Naive thymus-derived CD4-positive, alpha-beta T cell (primary cell): ENCODE results near the gene SLC25A15. TPM values are rescaled to one million over a fixed set of nuclear protein-coding genes. Genes with fewer than 3 reads are reported as not detected.

Source experiments
- ATAC-seq: fragments of 150-1000 bp; cut with Tn5 transposase; 2 replicates; pipeline ENCODE4 v1.10.0; 2021; ENCODE audit warnings: mild to moderate bottlenecking, moderate library complexity
- CTCF ChIA-PET: fragments of 350-600 bp; sonication (Branson Sonifier 250); formaldehyde crosslinking; loops from one replicate; lab custom pipeline; 2021; ENCODE audit warnings: antibody characterized with exemption; lab: Charles Lee
- POLR2A ChIA-PET: fragments of 350-600 bp; sonication (Branson Sonifier 250); formaldehyde crosslinking; loops from one replicate; lab custom pipeline; 2021; ENCODE audit warnings: antibody characterized with exemption, inconsistent platforms; lab: Charles Lee
- DNase-seq, 9 donors: peaks; one replicate each; pipeline versions ENCODE4 v3.0.0 to v3.0.0-alpha.2; 2020 to 2022; ENCODE audit warnings: mixed read lengths in 1 of 9
- H3K27ac ChIP-seq: one replicate; pipeline ENCODE4 v1.7.0; 2013; ENCODE audit warnings: mild to moderate bottlenecking, low read depth, low read length, moderate library complexity
- H3K27me3 ChIP-seq, 2 donors: one replicate each; pipeline ENCODE4 v1.7.0; 2013; ENCODE audit warnings: low read length in 2 of 2, mild to moderate bottlenecking in 2 of 2, moderate library complexity in 2 of 2; ENCODE audit not compliant: control insufficient read depth in 2 of 2, insufficient read depth in 2 of 2
- H3K36me3 ChIP-seq, 3 experiments: 1 replicate in 2 of 3; 2 replicates in 1 of 3; pipeline ENCODE4 v1.7.0; 2013; ENCODE audit warnings: low read length in 3 of 3, mild to moderate bottlenecking in 3 of 3, moderate library complexity in 1 of 3; ENCODE audit not compliant: insufficient read depth in 3 of 3, control insufficient read depth in 2 of 3
- H3K4me1 ChIP-seq, 2 donors: one replicate each; pipeline ENCODE4 v1.7.0; 2013; ENCODE audit warnings: low read length in 2 of 2, mild to moderate bottlenecking in 2 of 2, moderate library complexity in 1 of 2; ENCODE audit not compliant: control insufficient read depth in 2 of 2, insufficient read depth in 2 of 2
- H3K4me3 ChIP-seq: 2 replicates; pipeline ENCODE4 v1.7.0; 2013; ENCODE audit warnings: mild to moderate bottlenecking, low read length
- H3K9me3 ChIP-seq, 3 experiments: 1 replicate in 2 of 3; 2 replicates in 1 of 3; pipeline ENCODE4 v1.7.0; 2013; ENCODE audit warnings: low read length in 3 of 3; ENCODE audit not compliant: control insufficient read depth in 2 of 3
- H3K27ac Mint-ChIP-seq, 9 donors: one replicate each; pipeline ENCODE4 v1.8.0; 2020 to 2022; ENCODE audit warnings: mixed read lengths in 9 of 9, mild to moderate bottlenecking in 8 of 9, moderate library complexity in 5 of 9, inconsistent platforms in 2 of 9
- H3K27me3 Mint-ChIP-seq, 5 donors: one replicate each; pipeline ENCODE4 v1.8.0; 2021 to 2022; ENCODE audit warnings: mixed read lengths in 5 of 5, mild to moderate bottlenecking in 1 of 5
- H3K36me3 Mint-ChIP-seq, 5 donors: one replicate each; pipeline ENCODE4 v1.8.0; 2020 to 2022; ENCODE audit warnings: mixed read lengths in 5 of 5, mild to moderate bottlenecking in 3 of 5, inconsistent platforms in 1 of 5
- H3K4me1 Mint-ChIP-seq, 7 donors: one replicate each; pipeline ENCODE4 v1.8.0; 2020 to 2022; ENCODE audit warnings: mixed read lengths in 7 of 7, mild to moderate bottlenecking in 3 of 7, inconsistent platforms in 1 of 7
- H3K4me3 Mint-ChIP-seq, 10 donors: one replicate each; pipeline ENCODE4 v1.8.0; 2020 to 2022; ENCODE audit warnings: mild to moderate bottlenecking in 10 of 10, mixed read lengths in 10 of 10, moderate library complexity in 6 of 10, inconsistent platforms in 2 of 10
- H3K9me3 Mint-ChIP-seq, 11 donors: one replicate each; pipeline ENCODE4 v1.8.0; 2020 to 2022; ENCODE audit warnings: mixed read lengths in 11 of 11, mild to moderate bottlenecking in 4 of 11, inconsistent platforms in 1 of 11, moderate library complexity in 1 of 11
- intact Hi-C, 2 donors: fragments of 100-400 bp; cut with micrococcal nuclease; formaldehyde crosslinking; loops; one replicate each; pipeline ENCODE4 v1.15.1; 2023
- polyA plus RNA-seq, 2 donors: library from polyadenylated mRNA; unstranded; fragments of 300-500 nt; fragmentation: Illumina TruSeq; gene quantifications; one replicate each; pipeline ENCODE4 v1.2.3, GENCODE V29; 2021
- total RNA-seq, 6 experiments: library from RNA in 5 of 6; stranded (reverse) in 5 of 6; gene quantifications; 1 replicate in 5 of 6; 2 replicates in 1 of 6; pipeline ENCODE4 v1.2.3 and lab custom pipeline; 2021 to 2026

Gene SLC25A15
- total and polyA plus RNA-seq, 7 experiments from 2014 or later, result 4.3 to 11.8 (median 9.4) TPM

GRCh38 chr13:40793339-40793738, 3.9 kb downstream of the SLC25A15 start:
- CTCF ChIA-PET, result no interaction called here
- DNase-seq (no peak), ATAC-seq (no peak)
- no peak overlapping the region for H3K27ac ChIP-seq
- Mint-ChIP-seq H3K9me3 (no peaks in the 10 kb centered on the region), H3K27me3 (no peaks in the 10 kb centered on the region), H3K4me1 (peaks cover 13 to 43% (median 23%) of the 10 kb centered on the region in 7 donors), H3K4me3 (no peak overlapping the region), H3K27ac (peak overlapping the region in 2 of 9 donors; percentile 62 to 67), H3K36me3 (peaks cover 0 to 30% (median 0%) of the 10 kb centered on the region in 5 donors)
- peaks cover 0 to 17% (median 0%) of the 10 kb centered on the region in 3 experiments for H3K36me3 ChIP-seq
- intact Hi-C loops, result no loop called here
- H3K9me3 ChIP-seq, result no peaks in the 10 kb centered on the region
- peaks cover 3 to 4% of the 10 kb centered on the region in 2 donors for H3K4me1 ChIP-seq
- no peaks in the 10 kb centered on the region for H3K27me3 ChIP-seq
- POLR2A ChIA-PET, result no interaction called here
- no peak overlapping the region for H3K4me3 ChIP-seq

GRCh38 chr13:40794414-40795368, 5.3 kb downstream of the SLC25A15 start:
- H3K4me3 Mint-ChIP-seq, result no peak overlapping the region
- no peaks in the 10 kb centered on the region for H3K27me3 Mint-ChIP-seq
- H3K27ac Mint-ChIP-seq, result peak overlapping the region in 1 of 9 donors; percentile 70
- no peak for ATAC-seq
- H3K9me3 Mint-ChIP-seq, result no peaks in the 10 kb centered on the region
- intact Hi-C loops, result no loop called here
- POLR2A ChIA-PET, result no interaction called here
- DNase-seq, result no peak
- H3K36me3 Mint-ChIP-seq, result peaks cover 0 to 38% (median 5%) of the 10 kb centered on the region in 5 donors
- Histone ChIP-seq H3K27ac (no peak overlapping the region), H3K4me1 (peaks cover 0 to 5% of the 10 kb centered on the region in 2 donors), H3K36me3 (peaks cover 0 to 30% (median 0%) of the 10 kb centered on the region in 3 experiments), H3K27me3 (no peaks in the 10 kb centered on the region), H3K4me3 (no peak overlapping the region), H3K9me3 (no peaks in the 10 kb centered on the region)
- H3K4me1 Mint-ChIP-seq, result peaks cover 15 to 49% (median 31%) of the 10 kb centered on the region in 7 donors
- CTCF ChIA-PET, result no interaction called here

DNA sequence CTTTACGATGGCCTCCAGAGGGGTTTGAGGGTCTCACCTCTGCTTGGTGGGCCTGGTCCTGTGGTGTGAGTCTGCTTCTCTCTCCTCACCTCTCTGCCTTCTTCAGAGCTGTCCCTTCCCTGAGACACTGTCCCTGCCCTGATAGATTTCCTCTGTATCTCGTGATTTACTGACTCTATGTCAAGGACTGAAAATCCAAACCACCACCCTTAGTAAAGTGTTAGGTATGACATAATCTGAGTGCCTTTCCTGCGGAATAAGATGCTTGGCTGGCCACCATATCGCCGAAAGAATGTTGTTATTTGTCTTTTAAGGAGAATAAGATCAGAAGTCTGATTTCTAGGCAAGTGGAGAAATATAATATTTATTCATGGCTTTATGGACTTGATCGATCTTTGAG, 7.2 kb downstream of the SLC25A15 start:
- DNase-seq (no peak), ATAC-seq (no peak)
- ChIA-PET CTCF (no interaction called here), POLR2A (interaction anchor here (1.0 kb wide), 1 partner anchor 216 kb away, joined by 3 read pairs; no protein-coding TSS in a partner anchor)
- H3K27me3 Mint-ChIP-seq, result no peaks in the 10 kb centered on the region
- peaks cover 12 to 41% (median 21%) of the 10 kb centered on the region in 7 donors for H3K4me1 Mint-ChIP-seq
- H3K27me3 ChIP-seq, result no peaks in the 10 kb centered on the region
- H3K9me3 ChIP-seq, result no peaks in the 10 kb centered on the region
- H3K36me3 Mint-ChIP-seq, result peaks cover 5 to 43% (median 12%) of the 10 kb centered on the region in 5 donors
- H3K27ac Mint-ChIP-seq, result peak overlapping the region in 6 of 9 donors; percentile 22 to 56 (median 42)
- H3K36me3 ChIP-seq, result peaks cover 0 to 47% (median 0%) of the 10 kb centered on the region in 3 experiments
- no peak overlapping the region for H3K27ac ChIP-seq
- H3K9me3 Mint-ChIP-seq, result no peaks in the 10 kb centered on the region
- H3K4me3 Mint-ChIP-seq, result no peak overlapping the region
- intact Hi-C loops, result no loop called here
- H3K4me1 ChIP-seq, result peaks cover 0 to 5% of the 10 kb centered on the region in 2 donors
- H3K4me3 ChIP-seq, result no peak overlapping the region

DNA sequence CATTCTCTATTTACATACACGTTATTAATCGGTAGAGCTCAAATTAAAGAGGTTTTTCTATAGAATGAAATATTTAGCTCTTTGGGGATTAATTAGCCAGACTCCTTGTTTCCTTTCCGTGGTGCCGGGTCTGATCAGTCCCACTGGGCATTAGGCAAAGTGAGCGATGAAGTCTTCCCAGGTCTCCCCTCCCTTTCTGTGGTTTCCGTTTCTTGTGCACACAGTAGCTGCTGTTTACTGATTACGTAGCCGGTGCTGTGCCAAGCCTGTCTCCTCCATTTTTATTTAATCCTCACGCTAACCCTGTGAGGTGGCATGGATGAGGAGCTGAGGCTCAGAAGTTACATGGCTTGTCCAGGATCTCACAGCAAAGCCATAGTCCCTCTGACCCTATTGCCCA, 9.0 kb downstream of the SLC25A15 start:
- intact Hi-C loops, result no loop called here
- ChIA-PET POLR2A (interaction anchor here (0.7 to 1.6 kb wide), 4 partner anchors 9 to 127 kb away, joined by 4 to 6 read pairs (median 5); partner anchors contain the start of genes MRPS31 and SLC25A15), CTCF (interaction anchor here (1.0 to 1.2 kb wide), 2 partner anchors 123 to 667 kb away, joined by 3 read pairs; no protein-coding TSS in a partner anchor)
- Histone ChIP-seq H3K9me3 (no peaks in the 10 kb centered on the region), H3K27ac (peak overlapping the region; percentile 59), H3K36me3 (peaks cover 0 to 55% (median 0%) of the 10 kb centered on the region in 3 experiments), H3K27me3 (no peaks in the 10 kb centered on the region), H3K4me3 (peak overlapping the region; percentile 21), H3K4me1 (peaks cover 0 to 5% of the 10 kb centered on the region in 2 donors)
- DNase-seq (peak in 4 of 9 donors; percentile 20 to 35 (median 29)), ATAC-seq (peak; percentile 71)
- Mint-ChIP-seq H3K9me3 (no peaks in the 10 kb centered on the region), H3K27ac (peak overlapping the region; percentile 53 to 95 (median 91)), H3K27me3 (no peaks in the 10 kb centered on the region), H3K4me1 (peaks cover 9 to 29% (median 15%) of the 10 kb centered on the region in 7 donors), H3K36me3 (peaks cover 6 to 49% (median 17%) of the 10 kb centered on the region in 5 donors), H3K4me3 (peak overlapping the region; percentile 63 to 80 (median 74))

DNA sequence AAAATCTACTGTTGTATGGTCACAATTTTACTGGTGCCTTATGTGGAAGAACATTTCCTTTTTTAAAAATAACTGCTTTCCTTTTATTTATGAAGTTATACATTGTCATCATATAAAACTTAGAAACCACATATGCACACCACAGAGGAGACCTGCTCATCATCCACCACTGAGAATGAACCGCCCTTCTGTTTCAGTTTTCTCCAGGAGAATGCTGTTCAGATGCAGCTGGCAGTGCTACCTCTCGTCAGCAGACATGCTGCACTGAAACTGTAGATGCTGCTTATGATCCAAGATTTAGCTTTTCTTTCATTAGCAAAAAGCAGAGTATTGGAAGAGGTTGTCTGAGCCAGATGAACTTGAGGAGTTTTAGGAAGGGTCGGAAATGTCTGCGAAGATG, 10.1 kb downstream of the SLC25A15 start:
- Histone ChIP-seq H3K4me1 (peaks cover 0 to 5% of the 10 kb centered on the region in 2 donors), H3K36me3 (peaks cover 0 to 51% (median 0%) of the 10 kb centered on the region in 3 experiments), H3K9me3 (no peaks in the 10 kb centered on the region), H3K27me3 (no peaks in the 10 kb centered on the region), H3K4me3 (no peak overlapping the region), H3K27ac (no peak overlapping the region)
- intact Hi-C loops, result no loop called here
- peak overlapping the region in 5 of 9 donors; percentile 38 to 92 (median 91) for H3K27ac Mint-ChIP-seq
- H3K36me3 Mint-ChIP-seq, result peaks cover 6 to 47% (median 19%) of the 10 kb centered on the region in 5 donors
- DNase-seq, result no peak
- ChIA-PET POLR2A (no interaction called here), CTCF (interaction anchor here (0.7 to 1.0 kb wide), 2 partner anchors 83 to 193 kb away, joined by 3 read pairs; no protein-coding TSS in a partner anchor)
- peaks cover 8 to 28% (median 15%) of the 10 kb centered on the region in 7 donors for H3K4me1 Mint-ChIP-seq
- peak overlapping the region in 3 of 10 donors; percentile 29 to 52 (median 50) for H3K4me3 Mint-ChIP-seq
- no peak for ATAC-seq
- H3K27me3 Mint-ChIP-seq, result no peaks in the 10 kb centered on the region
- no peaks in the 10 kb centered on the region for H3K9me3 Mint-ChIP-seq

GRCh38 chr13:40800559-40800958, 11.1 kb downstream of the SLC25A15 start:
- Mint-ChIP-seq H3K4me3 (no peak overlapping the region), H3K27ac (peak overlapping the region in 4 of 9 donors; percentile 6 to 69 (median 23)), H3K27me3 (no peaks in the 10 kb centered on the region), H3K9me3 (no peaks in the 10 kb centered on the region), H3K4me1 (peaks cover 8 to 25% (median 15%) of the 10 kb centered on the region in 7 donors), H3K36me3 (peaks cover 6 to 46% (median 24%) of the 10 kb centered on the region in 5 donors)
- no peak overlapping the region for H3K4me3 ChIP-seq
- intact Hi-C loops, result no loop called here
- no peaks in the 10 kb centered on the region for H3K27me3 ChIP-seq
- ChIA-PET CTCF (no interaction called here), POLR2A (no interaction called here)
- peaks cover 0 to 52% (median 0%) of the 10 kb centered on the region in 3 experiments for H3K36me3 ChIP-seq
- DNase-seq (no peak), ATAC-seq (no peak)
- no peak overlapping the region for H3K27ac ChIP-seq
- H3K4me1 ChIP-seq, result peaks cover 0 to 5% of the 10 kb centered on the region in 2 donors
- H3K9me3 ChIP-seq, result no peaks in the 10 kb centered on the region
